ENCODE measurements around the gene DPM1.
A peak's percentile ranks its signal among the peaks of the same experiment; 100 is the strongest.

GRCh38 chr20:50930976-50931305, 27.4 kb downstream of the DPM1 start:
- no peak for TF ChIP-seq CTCF (IDR thresholded peaks at IDR 0.05)
- TF ChIP-seq EP300 (IDR thresholded peaks at IDR 0.05; ENCODE audit: borderline replicate concordance in 1 of 2, low read depth in 1 of 2, low read length in 1 of 2), result no peak
- no peak for TF ChIP-seq POLR2AphosphoS5 (IDR thresholded peaks at IDR 0.05; ENCODE audit: low read depth, low read length)
- no peak for TF ChIP-seq TCF12 (IDR thresholded peaks at IDR 0.05)
- TF ChIP-seq CHD2 (IDR thresholded peaks at IDR 0.05; ENCODE audit: low read length, partially characterized antibody), result no peak
- no peak for TF ChIP-seq SMC3 (IDR thresholded peaks at IDR 0.05; ENCODE audit: low read depth, low read length)
- no peak for TF ChIP-seq SIN3A (IDR thresholded peaks at IDR 0.05; ENCODE audit: borderline replicate concordance, low read depth, low read length)
- TF ChIP-seq MAX (IDR thresholded peaks at IDR 0.05; ENCODE audit: low read depth), result no peak
- 0 out of 2 replicates have a peak, but pooled peaks have one; percentile 30 for TF ChIP-seq TAF1 (IDR thresholded peaks at IDR 0.05; ENCODE audit: borderline replicate concordance, low read depth, low read length)
- no peak for TF ChIP-seq EZH2phosphoT487 (IDR thresholded peaks at IDR 0.05; ENCODE audit: borderline replicate concordance, low read depth)
- no peak for TF ChIP-seq USF1 (IDR thresholded peaks at IDR 0.05; ENCODE audit: borderline replicate concordance, low read depth)

All from SK-N-SH (cell line).